SK-N-DZ (cell line): ENCODE measurements around the gene ECHS1. TPM values are rescaled to one million over a fixed set of nuclear protein-coding genes. Genes with fewer than 3 reads are reported as not detected.
A peak's percentile ranks its signal among the peaks of the same experiment; 100 is the strongest.
"Not testable (repeated sequence)": the region's sequence is repeated elsewhere in the genome, so short reads cannot be mapped to it uniquely, and the experiment has no call there.

ENCODE experiments used
- DNase-seq: peaks from one replicate; pipeline ENCODE4 v3.0.0-alpha.2; 2015; ENCODE audit warnings: low spot score
- polyA plus RNA-seq, 2 experiments: library from polyadenylated mRNA; depleted of rRNA; stranded (reverse); fragments of >200 nt; gene quantifications; 2 replicates each; pipeline ENCODE4 v1.2.3, GENCODE V29; 2014

ECHS1 gene
- polyA plus RNA-seq (2014; cell fraction: cytosol; rRNA removed) = 113 and 123 TPM in 2 replicates
- 64.1 and 71.8 TPM in 2 replicates for polyA plus RNA-seq (2014; cell fraction: nucleus; rRNA removed)

GRCh38 chr10:133373174-133374090 is at the start of gene ECHS1:
TSS of gene ECHS1 (minus strand) at chr10:133373354. CDS start at chr10:133373333, 21 bp downstream.
- peak; percentile 90 for DNase-seq

- DNase-seq = no peak
Measured at GRCh38 chr10:133422223-133422806, 49.2 kb upstream of the ECHS1 start.

- DNase-seq = no peak
Measured at GRCh38 chr10:133421336-133422222, 48.4 kb upstream of the ECHS1 start.

GRCh38 chr10:133420579-133420978 is 47.4 kb upstream of the ECHS1 start:
- no peak for DNase-seq

DNA sequence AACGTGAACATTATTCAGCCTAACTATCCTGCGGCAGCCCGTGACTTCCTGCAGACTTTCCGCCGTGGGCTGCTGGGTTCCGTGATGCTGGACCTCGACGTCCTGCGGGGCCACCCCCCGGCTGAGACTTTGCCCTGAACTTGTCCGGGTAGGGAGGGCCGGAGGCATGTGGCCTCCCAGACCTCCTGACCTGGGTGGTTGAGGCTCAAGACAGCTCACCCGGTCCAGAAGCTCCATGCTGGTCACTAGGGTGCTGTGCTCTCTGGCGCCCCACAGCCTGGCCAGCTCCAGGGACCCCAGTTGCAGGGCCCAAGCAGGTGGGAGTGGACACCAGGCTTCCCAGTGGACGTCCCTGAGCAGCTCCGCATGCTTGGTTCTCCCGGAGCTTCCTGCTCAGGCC is 46.9 kb upstream of the ECHS1 start:
- DNase-seq = no peak

DNA sequence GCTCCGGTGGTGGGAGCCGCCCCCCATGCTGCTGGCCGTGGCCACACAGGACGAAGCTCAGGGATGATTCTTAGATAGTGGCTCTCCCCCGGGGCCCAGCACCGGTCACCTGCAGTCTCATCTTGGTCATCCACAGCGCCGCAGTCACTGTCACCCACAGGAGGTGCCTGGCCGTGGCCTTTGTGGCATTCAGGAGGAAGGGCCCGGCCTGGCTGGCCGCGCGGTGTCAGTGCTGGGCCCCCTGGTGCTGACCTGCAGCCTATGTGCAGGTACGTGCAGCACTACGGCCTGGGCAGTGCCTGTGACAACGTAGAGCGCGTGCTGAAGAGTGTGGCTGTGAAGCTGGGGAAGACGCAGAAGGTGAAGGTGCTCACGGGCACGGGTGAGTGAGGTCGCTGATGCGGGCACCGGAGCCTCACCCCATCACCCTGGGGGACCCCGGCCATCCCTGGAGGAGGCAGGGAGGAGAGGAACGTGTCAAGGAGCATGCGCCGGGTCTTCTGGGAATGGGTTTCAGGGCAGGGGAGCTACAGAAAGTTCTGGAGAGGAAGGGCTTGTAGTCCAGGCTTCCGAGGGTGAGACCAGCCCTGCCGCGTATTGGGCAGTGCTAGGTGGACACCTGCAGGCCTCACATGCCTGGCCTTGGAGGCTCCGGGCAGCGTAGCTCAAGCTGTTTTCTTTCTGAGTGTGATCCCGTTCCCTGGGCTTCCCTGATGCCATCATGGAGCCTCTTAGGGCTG is 46.2 kb upstream of the ECHS1 start:
- DNase-seq = no peak

GRCh38 chr10:133418289-133418993 is 45.3 kb upstream of the ECHS1 start:
- no peak for DNase-seq

DNA sequence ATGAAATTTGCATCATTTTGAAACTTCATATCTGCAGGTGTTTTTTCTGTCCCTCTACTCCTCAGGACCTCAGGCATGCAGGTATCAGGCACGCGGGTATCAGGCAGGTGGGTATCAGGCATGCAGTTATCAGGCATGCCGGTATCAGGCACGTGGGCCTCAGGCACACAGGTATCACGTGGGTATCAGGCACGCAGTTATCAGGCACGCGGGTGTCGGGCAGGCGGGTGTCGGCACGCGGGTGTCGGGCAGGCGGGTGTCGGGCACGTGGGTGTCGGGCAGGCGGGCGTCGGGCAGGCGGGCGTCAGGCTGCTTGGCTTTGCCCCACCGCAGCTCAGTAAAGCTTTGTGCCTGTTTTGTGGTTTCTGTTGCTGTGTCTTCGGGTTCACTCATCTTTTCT is 42.6 kb upstream of the ECHS1 start:
- no peak for DNase-seq

DNA sequence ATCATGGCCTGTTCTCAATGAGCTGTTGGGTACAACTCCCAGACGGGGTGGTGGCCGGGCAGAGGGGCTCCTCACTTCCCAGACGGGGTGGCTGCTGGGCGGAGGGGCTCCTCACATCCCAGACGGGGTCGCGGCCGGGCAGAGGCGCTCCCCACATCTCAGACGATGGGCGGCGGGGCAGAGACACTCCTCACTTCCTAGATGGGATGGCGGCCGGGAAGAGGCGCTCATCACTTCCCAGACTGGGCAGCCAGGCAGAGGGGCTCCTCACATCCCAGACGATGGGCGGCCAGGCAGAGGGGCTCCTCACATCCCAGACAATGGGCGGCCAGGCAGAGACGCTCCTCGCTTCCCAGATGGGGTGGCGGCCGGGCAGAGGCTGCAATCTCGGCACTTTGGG is 41.2 kb upstream of the ECHS1 start:
- not testable (repeated sequence) for DNase-seq

DNA sequence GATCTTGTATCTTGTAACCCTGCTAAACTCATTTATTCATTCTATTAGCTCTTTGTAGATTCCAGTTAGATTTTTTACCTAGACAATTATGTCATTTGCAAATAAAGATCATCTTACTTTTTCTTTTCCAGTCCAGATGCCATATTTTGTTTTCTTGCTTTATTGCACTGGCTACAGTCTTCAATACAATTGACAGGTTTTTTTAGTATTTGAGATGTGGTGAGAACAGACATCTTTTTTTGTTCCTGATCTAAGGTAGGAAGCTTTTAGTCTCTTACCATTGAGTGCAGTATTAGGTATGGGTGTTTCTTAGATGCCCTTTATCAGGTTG is 39.2 kb upstream of the ECHS1 start:
- DNase-seq = no peak

DNA sequence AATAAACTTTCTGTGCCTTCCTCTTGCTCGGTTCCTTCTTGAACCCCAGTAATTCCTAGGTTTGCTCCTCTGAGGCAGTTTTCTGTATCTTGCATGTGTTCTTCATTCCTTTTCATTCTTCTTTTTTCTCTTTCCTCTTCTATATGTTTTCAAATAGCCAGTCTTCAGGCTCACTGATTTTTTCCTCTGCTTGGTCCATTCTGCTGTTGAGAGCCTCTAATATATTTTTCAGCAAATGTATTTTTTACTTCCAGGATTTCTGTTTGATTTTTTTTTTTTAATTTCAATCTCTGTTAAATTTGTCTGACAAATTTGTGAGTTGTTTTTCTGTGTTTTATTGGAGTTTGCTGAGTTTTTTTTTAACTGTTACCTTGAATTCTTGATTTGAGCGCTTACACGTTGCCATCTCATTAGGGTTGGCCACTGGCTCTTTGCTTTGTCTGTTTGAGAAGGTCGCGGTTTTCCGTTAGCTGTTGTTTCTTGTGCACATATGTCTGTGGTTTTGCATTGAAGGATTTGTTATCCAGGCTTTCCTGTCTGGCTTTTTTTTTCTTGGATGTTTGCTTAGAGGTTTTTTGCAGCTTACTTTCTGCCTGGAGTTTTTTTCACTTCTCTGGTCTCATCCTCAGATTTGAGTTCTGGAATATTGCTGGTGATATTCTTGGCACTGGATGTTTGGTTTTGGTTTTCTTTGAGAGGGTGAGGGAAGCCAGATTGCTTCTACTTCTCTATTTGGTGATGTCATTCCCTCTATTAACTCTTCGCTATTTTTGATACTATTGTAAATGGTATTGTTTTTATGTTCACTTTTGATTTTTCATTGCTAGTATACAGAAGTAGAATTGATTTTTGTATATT is 38.6 kb upstream of the ECHS1 start:
- DNase-seq = no peak

GRCh38 chr10:133405844-133406527 is 32.8 kb upstream of the ECHS1 start:
- DNase-seq = no peak

GRCh38 chr10:133405272-133405671 is 32.1 kb upstream of the ECHS1 start:
- no peak for DNase-seq

GRCh38 chr10:133403784-133404183 is 30.6 kb upstream of the ECHS1 start:
- no peak for DNase-seq

DNA sequence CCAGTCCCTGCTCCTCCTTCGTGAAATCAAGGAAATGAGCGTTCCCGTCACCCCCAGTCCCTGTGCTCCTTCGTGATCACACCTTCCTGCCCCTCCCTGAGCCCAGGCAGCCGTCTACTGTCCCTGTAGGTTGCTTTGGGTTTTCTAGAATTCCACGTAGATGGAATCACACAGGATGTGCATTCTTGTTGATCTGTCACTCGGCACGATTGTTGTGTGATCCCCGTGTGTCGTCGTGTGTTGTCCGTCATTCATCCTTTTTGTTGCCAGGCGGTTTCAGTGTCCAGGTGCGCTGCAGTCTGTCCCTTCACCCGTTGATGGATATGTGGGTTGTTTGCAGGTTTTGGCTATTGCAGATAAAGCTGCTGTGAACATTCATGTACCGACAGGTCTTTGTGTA is 30.2 kb upstream of the ECHS1 start:
- DNase-seq = no peak

DNA sequence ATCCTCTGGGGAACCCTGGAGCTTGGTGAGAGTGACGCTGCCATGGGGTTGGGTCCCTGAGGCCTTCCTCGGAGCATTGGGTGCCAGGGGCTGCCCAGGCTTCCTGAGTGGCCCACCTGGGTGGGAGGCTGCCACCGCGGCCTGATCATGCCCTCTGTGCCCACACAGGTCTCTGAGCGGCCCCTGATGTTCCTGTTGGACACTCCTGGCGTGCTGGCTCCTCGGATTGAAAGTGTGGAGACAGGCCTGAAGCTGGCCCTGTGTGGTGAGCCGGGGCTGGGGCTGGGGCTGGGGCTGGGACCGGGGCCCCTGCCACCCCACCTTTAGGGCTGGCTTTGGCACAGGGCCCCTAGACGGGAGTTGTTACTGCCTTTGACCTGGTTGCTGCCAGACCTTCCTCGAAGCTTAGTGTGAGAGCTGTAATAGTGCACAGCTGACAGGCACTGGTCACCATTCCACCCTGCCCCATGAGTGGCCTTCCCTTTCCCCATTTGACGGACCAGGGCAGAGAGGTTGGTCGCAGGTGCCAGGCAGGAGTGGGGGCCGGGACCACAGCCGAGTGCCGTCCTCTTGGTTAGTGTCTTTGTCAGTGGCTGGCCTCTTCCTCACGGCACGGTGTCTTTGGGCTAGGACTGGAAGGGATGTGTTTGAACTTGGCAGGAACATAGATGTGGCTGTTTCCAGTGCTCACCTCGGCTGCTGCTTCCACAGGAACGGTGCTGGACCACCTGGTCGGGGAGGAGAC is 29.0 kb upstream of the ECHS1 start:
- DNase-seq = no peak

- DNase-seq = no peak
Measured at GRCh38 chr10:133401500-133401899, 28.3 kb upstream of the ECHS1 start.
